ENCODE data around the gene TK1.

TK1 gene

DNA sequence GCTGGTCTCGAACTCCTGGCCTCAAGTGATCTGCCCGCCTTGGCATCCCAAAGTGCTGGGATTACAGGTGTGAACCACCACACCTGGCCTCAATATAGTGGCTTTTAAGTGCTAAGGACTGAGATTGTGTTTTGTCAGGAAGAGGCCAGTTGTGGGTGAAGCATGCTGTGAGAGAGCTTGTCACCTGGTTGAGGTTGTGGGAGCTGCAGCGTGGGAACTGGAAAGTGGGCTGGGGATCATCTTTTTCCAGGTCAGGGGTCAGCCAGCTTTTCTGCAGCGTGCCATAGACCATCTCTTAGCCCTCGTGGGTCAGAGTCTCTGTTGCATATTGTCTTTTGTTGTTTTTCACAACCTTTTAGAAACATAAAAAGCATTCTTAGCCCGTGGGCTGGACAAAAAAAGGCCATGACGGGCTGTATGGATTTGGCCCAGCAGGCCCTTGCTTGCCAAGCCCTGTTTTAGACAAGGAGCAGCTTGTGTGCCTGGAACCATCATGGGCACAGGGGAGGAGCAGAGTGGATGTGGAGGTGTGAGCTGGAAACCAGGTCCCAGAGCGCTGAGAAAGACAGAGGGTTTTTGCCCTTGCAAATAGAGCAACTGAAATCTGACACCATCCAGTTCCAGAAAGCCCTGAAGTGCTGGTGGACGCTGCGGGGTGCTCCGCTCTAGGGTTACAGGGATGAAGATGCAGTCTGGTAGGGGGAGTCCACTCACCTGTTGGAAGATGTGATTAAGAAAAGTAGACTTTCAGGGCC lies 32.7 kb upstream of the TK1 start:
- no peak for DNase-seq

DNA sequence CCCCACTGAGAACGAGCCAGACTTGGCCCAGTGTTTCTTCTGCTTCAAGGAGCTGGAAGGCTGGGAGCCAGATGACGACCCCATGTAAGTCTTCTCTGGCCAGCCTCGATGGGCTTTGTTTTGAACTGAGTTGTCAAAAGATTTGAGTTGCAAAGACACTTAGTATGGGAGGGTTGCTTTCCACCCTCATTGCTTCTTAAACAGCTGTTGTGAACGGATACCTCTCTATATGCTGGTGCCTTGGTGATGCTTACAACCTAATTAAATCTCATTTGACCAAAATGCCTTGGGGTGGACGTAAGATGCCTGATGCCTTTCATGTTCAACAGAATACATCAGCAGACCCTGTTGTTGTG lies 27.8 kb upstream of the TK1 start:
- DNase-seq: no peak

DNA sequence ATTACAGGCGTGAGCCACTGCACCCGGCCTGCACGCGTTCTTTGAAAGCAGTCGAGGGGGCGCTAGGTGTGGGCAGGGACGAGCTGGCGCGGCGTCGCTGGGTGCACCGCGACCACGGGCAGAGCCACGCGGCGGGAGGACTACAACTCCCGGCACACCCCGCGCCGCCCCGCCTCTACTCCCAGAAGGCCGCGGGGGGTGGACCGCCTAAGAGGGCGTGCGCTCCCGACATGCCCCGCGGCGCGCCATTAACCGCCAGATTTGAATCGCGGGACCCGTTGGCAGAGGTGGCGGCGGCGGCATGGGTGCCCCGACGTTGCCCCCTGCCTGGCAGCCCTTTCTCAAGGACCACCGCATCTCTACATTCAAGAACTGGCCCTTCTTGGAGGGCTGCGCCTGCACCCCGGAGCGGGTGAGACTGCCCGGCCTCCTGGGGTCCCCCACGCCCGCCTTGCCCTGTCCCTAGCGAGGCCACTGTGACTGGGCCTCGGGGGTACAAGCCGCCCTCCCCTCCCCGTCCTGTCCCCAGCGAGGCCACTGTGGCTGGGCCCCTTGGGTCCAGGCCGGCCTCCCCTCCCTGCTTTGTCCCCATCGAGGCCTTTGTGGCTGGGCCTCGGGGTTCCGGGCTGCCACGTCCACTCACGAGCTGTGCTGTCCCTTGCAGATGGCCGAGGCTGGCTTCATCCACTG lies 27.3 kb upstream of the TK1 start, which contains the start of gene BIRC5:
Gene BIRC5 (plus strand): TSS at position 238 of the 690 bp plus-strand sequence. CDS start 64 bp downstream, at position 302.
- DNase-seq: peak; percentile 95

DNA sequence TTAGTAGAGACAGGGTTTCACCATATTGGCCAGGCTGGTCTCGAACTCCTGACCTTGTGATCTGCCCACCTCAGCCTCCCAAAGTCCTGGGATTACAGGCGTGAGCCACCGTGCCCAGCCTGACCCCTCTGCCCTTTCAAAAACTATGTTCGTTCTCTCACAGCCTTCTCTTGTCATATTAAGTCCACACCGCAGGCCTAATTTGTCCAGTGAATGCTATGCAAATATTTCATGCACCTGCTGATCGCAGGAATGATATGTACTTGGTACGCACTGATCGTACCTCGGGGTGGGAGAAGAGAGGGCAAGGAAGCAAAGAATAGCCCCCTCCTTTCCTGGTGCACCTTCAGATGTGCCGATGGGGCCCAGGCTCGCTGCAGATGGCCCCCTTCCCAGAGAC lies 24.2 kb upstream of the TK1 start:
- no peak for DNase-seq

DNA sequence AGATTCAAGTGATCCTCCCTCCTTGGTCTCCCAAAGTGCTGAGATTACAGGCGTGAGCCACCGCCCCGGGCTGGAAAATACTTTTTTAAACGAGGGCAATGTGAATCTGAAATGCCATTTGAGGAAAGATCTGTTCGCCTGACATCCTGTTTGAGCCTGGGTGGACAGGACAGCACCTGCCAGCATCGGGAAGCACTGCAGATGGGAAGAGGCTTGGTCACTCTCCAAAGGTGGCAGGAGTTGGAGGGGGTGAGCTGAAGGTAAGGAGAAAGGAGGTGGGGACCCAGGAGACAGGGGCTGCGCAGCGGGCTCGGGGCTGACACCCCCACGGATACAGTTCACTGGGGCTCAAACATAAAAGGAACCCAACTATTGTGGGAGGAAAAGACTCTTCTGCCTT lies 23.3 kb upstream of the TK1 start:
- no peak for DNase-seq

DNA sequence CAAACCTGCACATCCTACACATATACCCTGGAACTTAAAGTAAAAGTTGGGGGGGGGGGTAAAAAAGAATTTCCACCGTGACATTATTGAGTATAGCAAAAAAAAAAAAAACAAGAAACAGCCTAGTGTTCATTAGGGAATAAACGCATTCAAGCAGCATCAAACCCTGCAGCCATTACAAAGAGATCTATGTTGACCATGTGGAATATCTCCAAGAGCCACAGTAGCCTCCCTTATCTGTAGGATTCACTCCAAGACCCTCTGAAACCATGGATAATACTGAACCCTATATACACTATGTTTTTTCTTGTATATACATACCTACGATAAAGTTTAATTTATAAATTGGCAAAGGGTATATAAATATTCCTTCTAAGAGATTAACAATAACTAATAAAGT lies 21.6 kb upstream of the TK1 start:
- no peak for DNase-seq

DNA sequence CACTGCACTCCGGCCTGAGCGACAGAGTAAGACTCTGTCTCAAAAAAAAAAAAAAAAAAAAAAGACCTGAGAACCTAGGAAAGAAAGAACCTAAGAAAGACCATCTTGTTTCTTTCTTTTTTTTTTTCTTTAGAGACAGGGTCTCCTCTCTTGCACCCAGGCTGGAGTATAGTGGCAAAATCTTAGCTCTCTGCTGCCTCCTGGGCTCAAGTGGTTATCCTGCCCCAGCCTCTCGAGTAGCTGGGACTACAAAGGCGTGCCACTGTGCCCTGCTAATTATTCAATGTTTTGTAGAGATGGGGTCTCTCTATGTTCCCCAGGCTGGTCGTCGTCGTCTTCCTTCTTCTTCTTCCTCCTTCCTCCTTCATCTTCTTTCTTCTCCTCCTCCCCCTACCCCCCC lies 19.4 kb upstream of the TK1 start:
- DNase-seq: no peak

DNA sequence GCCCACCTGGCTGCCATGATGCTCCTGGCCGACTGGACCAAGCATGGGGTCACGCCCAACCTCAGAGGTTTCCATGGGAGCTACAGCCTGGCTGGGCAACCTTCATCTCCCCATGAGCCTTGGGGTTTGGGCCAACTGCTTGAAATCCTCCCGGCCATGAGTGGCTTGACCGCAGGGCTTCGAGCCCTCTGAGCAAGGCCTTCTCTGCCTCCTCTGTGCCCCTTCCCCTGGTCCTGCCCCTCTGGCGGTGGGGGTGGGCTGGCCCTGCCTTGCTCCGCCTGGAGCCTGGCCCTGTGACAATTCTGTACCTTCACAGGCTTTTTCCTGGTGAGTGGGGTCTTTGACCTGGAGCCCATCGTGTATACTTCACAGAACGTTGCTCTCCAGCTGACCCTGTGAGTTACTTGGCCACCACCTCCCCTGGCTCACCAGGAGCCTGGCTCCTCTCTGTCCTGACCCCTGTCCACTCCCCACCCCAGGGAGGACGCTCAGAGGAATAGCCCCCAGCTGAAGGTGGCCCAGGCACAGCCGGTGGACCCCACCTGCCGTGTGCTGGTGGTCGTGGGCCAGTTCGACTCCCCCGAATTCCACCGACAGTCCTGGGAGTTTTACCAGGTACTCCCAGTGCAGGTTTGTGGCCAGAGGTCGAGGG lies 18.4 kb upstream of the TK1 start:
- no peak for DNase-seq

DNA sequence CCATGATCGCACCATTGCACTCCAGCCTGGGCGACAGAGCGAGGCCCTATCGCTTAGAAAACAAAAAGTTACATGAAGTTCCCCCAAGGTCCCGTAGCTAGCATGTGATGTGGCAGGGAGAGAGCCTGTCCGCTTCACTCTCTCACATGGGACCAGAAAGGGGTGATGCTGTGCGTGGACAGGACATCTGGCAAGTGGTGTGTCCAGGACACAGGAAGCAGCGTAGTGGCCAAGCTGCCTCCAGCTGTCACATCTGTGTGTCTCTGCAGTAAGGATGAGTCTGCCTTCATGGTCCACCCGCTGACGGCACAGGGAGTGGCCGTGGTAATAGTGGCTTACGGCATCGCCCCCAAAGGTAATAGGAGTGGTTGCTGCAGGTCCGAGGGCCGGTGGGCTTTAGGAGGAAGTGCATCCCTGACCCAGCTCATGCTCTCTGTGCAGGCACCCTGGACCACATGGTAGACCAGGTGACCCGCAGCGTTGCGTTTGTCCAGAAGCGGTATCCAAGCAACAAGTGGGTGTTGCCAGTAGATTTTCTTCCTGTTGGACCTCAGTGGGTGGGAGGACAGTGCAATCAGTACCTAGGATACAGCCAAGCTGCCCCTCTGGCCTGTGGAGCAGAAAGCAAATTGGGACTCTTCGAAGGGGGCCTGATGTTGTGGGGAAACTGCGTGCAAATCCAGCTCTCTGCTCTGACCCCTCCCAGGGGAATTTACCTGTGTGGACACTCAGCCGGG lies 17.7 kb upstream of the TK1 start:
- DNase-seq: no peak

DNA sequence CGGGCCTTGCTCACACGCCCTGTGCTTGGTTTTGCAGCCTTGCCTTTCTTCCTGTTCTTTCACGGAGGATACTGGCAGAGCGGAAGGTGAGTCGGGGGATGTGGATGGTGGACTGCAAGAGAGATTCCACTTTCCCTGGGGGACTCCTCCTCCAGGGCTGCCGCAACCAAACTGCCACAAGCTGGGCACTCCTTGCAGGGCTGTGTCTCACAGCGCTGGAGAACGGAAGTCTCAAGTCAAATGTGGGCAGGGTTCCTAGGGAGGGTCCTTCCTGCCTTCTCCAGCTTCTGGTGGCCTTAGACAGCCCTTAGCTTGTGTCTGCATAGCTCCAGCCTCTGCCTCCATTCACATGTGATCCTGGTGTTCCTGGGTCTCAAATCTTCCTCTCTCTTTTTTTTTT lies 15.8 kb upstream of the TK1 start:
- no peak for DNase-seq

DNA sequence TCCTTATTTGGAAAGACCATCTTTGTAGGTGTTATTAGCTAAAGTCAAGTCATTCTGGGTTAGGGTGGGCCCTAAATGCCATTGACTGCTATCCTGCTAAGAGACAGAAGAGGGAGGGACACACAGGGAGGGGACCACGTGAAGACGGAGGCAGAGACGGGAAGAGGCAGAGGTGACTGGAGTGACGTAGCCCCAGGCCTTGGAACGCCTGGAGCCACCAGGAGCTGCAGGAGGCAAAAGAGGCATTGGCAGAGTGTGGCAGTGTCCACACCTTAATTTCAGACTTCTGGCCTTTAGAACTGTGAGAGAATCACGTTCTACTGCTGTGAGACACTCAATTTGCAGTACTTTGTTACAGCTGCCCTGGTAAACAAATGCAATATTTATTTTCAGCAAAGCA lies 13.6 kb upstream of the TK1 start:
- DNase-seq: no peak

DNA sequence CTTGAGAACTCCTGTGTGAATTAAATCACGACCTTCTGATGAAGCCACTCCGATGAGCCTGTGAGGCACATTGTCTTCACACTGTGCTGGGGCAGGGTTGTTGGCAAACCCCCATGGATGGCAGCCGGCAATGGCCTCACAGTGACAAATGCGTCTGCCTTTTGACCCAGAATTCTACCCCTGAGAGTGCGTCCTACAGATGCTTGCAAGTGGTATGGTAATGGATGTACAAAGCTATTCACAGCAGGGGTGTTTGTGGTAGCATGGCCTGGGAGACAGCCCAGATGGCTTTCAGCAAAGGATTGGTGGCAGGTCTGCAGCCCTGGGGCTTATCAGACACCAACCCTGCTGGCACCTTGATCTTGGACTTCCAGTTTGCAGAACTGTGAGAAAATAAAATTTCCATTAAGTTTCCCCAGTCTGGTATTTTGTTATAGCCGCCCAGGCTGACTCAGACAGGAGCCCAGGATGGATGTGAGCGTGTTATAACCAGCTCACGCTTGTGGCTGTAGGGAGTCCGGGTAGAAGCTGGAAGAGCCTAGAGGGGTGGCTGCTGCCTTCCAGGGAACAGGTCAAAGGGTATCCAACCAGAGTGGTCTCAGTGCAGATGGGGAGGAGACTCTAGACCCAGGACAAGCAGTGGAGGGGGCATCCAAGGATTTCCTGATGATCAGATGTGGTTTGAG lies 10.4 kb upstream of the TK1 start:
- no peak for DNase-seq

DNA sequence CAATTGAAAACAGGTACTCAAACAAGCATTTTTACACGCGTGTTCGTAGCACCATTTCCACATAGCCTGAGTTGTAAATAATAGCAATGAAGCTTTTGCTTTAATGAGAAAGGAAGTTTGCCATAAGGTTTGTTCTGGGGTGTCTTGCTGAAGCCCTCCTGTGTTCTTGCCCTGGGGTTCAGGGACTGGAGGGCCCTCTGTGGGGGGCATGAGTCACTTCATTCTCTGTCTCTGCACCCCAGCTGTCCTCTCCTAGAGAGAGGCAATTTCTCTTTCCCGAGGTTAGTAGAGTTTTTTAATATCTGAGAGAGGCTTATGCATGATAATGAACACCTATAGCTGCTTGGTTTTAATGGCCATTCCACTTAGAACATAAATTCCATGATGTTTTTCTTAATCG lies 9.9 kb upstream of the TK1 start:
- no peak for DNase-seq

DNA sequence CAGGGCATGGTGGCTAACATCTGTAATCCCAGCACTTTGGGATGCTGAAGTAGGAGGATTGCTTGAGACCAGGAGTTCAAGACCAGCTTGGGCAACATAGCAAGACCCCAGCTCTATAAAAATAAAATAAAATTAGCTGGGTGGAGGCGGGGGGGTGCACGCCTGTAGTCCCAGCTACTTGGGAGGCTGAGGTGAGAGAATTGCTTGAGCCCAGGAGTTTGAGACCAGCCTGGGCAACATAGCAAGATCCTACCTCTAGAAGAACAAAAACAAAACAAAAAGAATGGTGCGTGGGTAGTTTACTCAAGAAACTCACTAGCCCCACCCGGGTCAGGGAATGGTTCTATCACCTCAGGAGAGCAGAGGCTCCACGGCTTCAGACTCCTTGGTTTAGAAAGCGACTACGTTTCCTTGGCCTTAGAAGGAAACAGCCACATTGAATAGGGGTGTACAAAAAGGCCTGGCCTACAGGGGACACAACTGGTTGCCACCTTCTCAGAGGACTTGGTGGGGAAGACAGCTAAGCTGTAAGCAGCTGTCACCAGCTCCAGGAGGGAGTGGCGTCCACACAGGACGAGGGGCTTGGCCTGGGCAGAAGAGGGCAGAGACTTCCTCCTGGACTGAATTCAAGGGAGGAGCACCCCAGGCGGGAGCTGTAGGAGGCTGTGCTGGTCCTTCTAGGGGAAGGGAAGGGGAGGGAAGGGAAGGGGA lies 716 bp downstream of the TK1 start:
- no peak for DNase-seq

DNA sequence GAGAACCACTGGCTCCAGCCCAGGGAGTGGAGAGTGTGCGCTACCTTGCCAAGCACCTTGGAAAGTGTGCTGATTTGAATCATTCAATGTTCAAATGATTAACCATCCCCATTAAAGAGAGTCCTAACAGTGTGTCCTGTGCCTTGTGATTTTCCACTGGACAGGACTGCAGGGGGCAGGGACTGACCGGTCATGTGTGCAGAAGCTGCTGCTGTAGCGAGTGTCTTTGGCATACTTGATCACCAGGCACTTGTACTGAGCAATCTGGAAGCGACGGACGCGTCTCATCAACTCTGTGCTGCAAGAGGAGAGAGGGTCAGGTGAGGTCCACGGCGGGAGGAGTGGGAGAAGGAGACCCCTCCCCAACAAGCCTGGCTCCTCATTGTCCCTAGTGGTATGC lies 2.0 kb downstream of the TK1 start:
- DNase-seq: no peak

DNA sequence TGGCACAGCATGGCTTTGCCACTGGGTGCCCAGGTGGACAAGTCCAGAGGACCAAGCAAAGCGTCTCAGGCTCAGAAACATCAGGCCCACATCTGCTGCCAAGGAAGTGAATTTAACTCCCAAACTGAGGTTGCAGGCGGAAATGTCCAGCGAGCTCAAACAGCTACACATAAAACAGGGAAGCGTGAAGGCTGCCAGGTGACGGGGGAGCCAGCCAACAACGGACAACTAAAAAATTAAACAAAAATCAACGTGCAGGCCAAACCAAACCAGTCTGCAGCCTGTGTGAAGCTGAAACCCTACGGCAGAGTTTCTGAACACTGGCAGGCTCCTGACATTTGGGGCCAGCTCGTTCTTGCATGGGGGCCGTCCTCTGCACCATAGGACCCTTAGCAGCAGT lies 2.5 kb downstream of the TK1 start:
- DNase-seq: no peak

DNA sequence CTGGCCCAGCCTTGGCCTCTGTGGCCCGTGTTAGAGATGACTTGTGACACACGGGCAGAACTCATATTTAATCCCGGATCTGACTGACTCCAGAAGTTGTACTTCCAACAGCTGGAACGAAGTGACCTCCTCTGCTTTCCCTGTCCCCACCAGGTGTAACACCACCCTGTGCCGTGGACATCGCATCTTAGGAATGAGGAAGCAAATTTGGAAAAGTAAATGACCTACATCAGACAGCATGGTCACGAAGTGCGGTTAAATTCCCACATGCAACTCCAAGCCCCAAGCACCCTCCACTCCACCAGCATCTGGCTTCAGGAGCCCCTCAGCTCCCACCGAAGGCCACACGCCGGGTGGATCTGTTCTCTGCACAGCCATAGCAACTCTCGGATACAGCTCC lies 2.9 kb downstream of the TK1 start:
- no peak for DNase-seq

DNA sequence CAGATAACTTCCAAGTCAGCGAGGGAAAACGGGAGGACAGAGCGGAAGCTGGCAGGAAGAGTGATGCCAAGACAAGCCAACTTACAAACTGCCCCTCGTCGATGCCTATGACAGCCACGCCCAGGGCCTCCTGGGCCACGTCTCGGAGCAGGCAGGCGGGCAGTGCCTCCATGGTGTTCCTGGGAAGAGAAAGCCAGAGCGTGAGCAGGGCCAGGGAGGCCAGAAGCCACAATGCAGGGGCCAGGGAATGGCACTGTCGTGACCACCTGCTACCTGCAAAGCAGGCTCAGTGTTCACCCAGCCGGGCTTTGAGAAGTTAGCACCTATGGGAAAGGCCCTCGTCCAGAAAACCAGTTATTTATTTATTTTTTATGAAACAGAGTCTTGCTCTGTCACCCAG lies 4.3 kb downstream of the TK1 start:
- no peak for DNase-seq

DNA sequence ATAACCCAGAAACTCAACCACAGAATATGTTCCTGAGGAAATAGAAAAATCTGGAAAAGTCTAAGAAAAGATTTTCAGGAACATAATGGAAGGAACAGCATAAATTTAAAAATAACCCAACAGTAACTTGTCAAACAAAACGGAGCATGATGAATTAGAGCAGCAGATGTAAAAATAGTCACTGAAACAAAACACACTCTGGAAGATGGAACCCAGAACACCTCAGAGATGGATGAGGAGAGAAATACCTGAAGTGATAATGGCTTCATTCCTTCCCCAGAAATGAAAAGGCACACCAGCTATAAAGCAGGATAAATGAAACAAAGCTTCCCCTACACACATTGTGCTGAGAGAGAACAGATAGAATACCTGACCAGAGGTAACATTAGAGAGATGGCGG lies 6.3 kb downstream of the TK1 start:
- no peak for DNase-seq

DNA sequence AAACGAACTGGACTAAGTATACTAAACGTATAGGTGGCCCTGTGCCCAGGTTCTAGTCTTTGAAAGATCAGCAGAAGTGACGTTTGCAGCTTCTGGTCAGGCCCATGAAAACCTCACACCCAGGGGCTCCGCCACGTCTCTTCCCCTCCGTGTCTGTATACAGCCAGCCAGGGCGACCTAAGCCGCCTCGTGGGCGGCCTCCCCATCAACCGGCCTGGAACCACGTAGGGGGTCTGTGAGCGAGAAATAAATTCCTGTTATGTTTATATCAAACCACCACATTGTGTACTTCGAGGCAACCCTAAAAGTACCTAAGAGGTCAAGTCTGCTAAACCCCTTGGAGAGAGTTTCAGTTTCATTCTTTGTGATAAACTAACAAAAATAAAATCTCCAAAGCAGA lies 6.8 kb downstream of the TK1 start:
- no peak for DNase-seq

DNA sequence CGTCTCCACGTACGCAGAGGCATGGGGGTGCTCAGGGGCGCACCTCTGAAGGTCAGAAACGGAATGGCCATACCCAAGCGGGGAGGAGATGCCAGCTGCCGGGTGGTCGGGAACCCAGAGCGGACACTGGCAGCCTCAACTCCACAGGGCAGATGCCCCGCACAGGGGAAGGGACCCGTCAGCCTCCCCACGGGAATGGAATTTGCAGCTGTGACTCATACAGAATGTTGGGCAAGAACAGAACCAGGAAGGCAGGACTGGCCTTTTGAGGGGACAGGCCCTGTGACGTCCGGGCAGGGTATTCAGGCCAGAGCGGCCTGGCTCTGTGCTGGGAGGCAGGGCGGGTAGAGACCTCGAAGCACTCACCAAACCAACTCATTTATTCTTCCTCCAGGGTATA lies 7.5 kb downstream of the TK1 start:
- DNase-seq: no peak

DNA sequence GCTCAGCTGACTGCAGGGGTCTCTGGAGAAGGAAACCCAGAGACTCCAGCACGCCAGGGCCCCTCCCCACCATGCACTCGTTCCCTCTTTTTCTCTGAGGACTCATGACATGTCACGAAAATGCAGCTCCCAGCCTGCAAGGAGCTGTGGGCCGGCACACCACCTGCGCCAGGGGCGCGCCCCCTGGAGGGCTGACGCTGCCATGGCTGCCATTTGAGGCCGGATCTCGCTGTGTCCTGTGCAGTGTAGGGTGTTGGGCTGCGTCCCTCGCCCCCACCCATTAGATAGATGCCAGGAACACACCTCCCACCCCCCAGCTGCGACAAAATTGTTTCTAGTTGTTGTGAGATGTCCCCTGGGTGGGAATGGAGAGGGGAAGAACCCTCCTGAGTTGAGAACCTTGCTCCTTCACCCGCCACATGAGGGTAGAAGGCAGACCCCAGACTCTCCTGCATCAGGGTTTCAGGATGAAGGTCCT lies 10.3 kb downstream of the TK1 start:
- DNase-seq: peak; percentile 84
